ENCODE data around the gene YWHAQ. TPM values are rescaled to one million over a fixed set of nuclear protein-coding genes. Genes with fewer than 3 reads are reported as not detected.

YWHAQ gene
- total and polyA plus RNA-seq, 2 of the 4 experiments (the other 2 are of a cell fraction): 196 to 255 TPM

GRCh38 chr2:9545502-9545901 lies 85.3 kb downstream of the YWHAQ start:
- BruUV-seq (replicated peaks): no TSS peak
- Histone ChIP-seq H3K23ac (ENCODE audit: low read depth, low read length) (no peak overlapping the region), H3K4ac (ENCODE audit: low read depth, low read length) (no peak overlapping the region), H3K4me2 (ENCODE audit: low read depth, low read length) (no peak overlapping the region), H2BK20ac (ENCODE audit: low read depth, low read length) (no peak overlapping the region), H4K5ac (ENCODE audit: low read depth, low read length) (no peak overlapping the region), H3K36me3 (ENCODE audit: control insufficient read depth, insufficient read depth, low read length) (peaks cover 4% of the 10 kb centered on the region; the same call in 1 of the 2 replicates), H3K56ac (ENCODE audit: extremely low read depth, insufficient read depth, low read length) (no peak overlapping the region), H3K27me3 (ENCODE audit: control insufficient read depth, insufficient read depth, low read length) (no peaks in the 10 kb centered on the region), H4K8ac (ENCODE audit: low read depth in 2 of 2, low read length in 2 of 2) (no peak overlapping the region), H3K9ac (ENCODE audit: low read depth, low read length) (no peak overlapping the region), H2BK15ac (ENCODE audit: low read depth, low read length) (no peak overlapping the region), H3K79me1 (ENCODE audit: low read depth in 1 of 2, low read length in 2 of 2) (peaks cover 8 to 66% of the 10 kb centered on the region in 2 experiments), H2BK5ac (ENCODE audit: low read depth, low read length, poor library complexity, severe bottlenecking) (no peak overlapping the region), H3K27ac (ENCODE audit: insufficient read depth, low read length) (no peak overlapping the region), H3K18ac (ENCODE audit: low read depth, low read length) (no peak overlapping the region), H2BK120ac (ENCODE audit: low read depth, low read length) (no peak overlapping the region), H2AK5ac (ENCODE audit: low read depth, low read length) (no peak overlapping the region), H3K4me1 (ENCODE audit: control insufficient read depth, insufficient read depth, low read length) (peaks cover 8% of the 10 kb centered on the region), H3K9me1 (ENCODE audit: insufficient read depth, low read length) (peaks cover 23% of the 10 kb centered on the region), H2AFZ (replicated peaks; ENCODE audit: low read length, poor library complexity) (no peak overlapping the region), H3K9me3 (ENCODE audit: control insufficient read depth, insufficient read depth, low read length) (no peaks in the 10 kb centered on the region), H4K20me1 (ENCODE audit: insufficient read depth, low read length) (peaks cover 38% of the 10 kb centered on the region), H3K14ac (replicated peaks; ENCODE audit: low read depth, low read length) (no peak overlapping the region), H4K91ac (ENCODE audit: insufficient read depth, low read depth, low read length) (no peak overlapping the region), H3K4me3 (ENCODE audit: insufficient read depth, low read depth, low read length) (no peak overlapping the region), H2AK9ac (replicated peaks; ENCODE audit: low read depth, low read length, poor library complexity) (no peak overlapping the region)
- POLR2A ChIA-PET (ENCODE audit: unreplicated experiment): no interaction called here
- no peak for TF ChIP-seq MAZ (IDR thresholded peaks at IDR 0.05; ENCODE audit: borderline replicate concordance, low read depth, low read length)
- no peak for TF ChIP-seq NFE2L2 (IDR thresholded peaks at IDR 0.05; ENCODE audit: low read depth, low read length)
- TF ChIP-seq MAFK (IDR thresholded peaks at IDR 0.05; ENCODE audit: low read depth, low read length): no peak
- TF ChIP-seq POLR2A (IDR thresholded peaks at IDR 0.05; ENCODE audit: low read depth, low read length): no peak
- no peak for TF ChIP-seq USF2 (IDR thresholded peaks at IDR 0.05; ENCODE audit: low read depth, low read length)
- no peak for TF ChIP-seq SMC3 (IDR thresholded peaks at IDR 0.05; ENCODE audit: low read depth, low read length)
- TF ChIP-seq CTCF (conservative IDR thresholded peaks at IDR 0.05; ENCODE audit: low read depth, low read length): no peak
- TF ChIP-seq RCOR1 (IDR thresholded peaks at IDR 0.05; ENCODE audit: insufficient replicate concordance, low read length): no peak
- TF ChIP-seq ELK1 (IDR thresholded peaks at IDR 0.05; ENCODE audit: borderline replicate concordance, low read depth, low read length): no peak
- no peak for TF ChIP-seq MXI1 (IDR thresholded peaks at IDR 0.05; ENCODE audit: borderline replicate concordance, low read depth, low read length)
- TF ChIP-seq RAD21 (IDR thresholded peaks at IDR 0.05; ENCODE audit: low read length): no peak
- no peak for TF ChIP-seq FOS (IDR thresholded peaks at IDR 0.05; ENCODE audit: low read depth, low read length)
- TF ChIP-seq RFX5 (IDR thresholded peaks at IDR 0.05; ENCODE audit: low read depth, low read length): no peak
- no peak for TF ChIP-seq CEBPB (IDR thresholded peaks at IDR 0.05; ENCODE audit: low read depth, low read length)
- no peak for TF ChIP-seq CHD1 (IDR thresholded peaks at IDR 0.05; ENCODE audit: low read depth, low read length)
- TF ChIP-seq BHLHE40 (IDR thresholded peaks at IDR 0.05; ENCODE audit: low read depth, low read length): no peak
- CTCF ChIA-PET: interaction anchor here (0.6 kb wide), 1 partner anchor 325 kb away, joined by 3 read pairs; no protein-coding TSS in a partner anchor
- dilution Hi-C loops (cut with HindIII; ENCODE audit: low sequenced_read_pairs, unreplicated experiment) (no loop called here), intact Hi-C loops (cut with micrococcal nuclease) (no loop called here), in situ Hi-C loops (cut with MboI; ENCODE audit: low sequenced_read_pairs) (no loop called here)
- WGBS, 2 experiments (ENCODE audit: extremely low coverage in 2 of 2, insufficient read length in 1 of 2): no CpG with 5 or more reads among the region's 5 CpGs
- DNase-seq (no peak), ATAC-seq (ENCODE audit: low read depth) (no peak)
